Measurements from ENCODE around the gene HS3ST3B1. TPM values are rescaled to one million over a fixed set of nuclear protein-coding genes. Genes with fewer than 3 reads are reported as not detected.

HS3ST3B1 gene
- total RNA-seq (2012; rRNA removed) = 31.4 and 34.9 TPM in 2 replicates

- Histone ChIP-seq H3K36me3 (ENCODE audit: insufficient read depth, low read length) (no peaks in the 10 kb centered on the region), H3K4me2 (ENCODE audit: low read length) (peak within 1 kb of the TSS; percentile 95), H3K4me3 (ENCODE audit: low read length) (peak within 1 kb of the TSS; percentile 88), H3K4me1 (ENCODE audit: control insufficient read depth, insufficient read depth, low read length) (peaks cover 28% of the 10 kb centered on the region), H3K9ac (ENCODE audit: low read depth, low read length) (peak within 1 kb of the TSS; percentile 95), H3K9me3 (replicated peaks; ENCODE audit: low read length) (no peaks in the 10 kb centered on the region), H3K27me3 (ENCODE audit: control insufficient read depth, insufficient read depth, low read length) (no peaks in the 10 kb centered on the region)
Observed at GRCh38 chr17:14300575-14301278, at the start of gene HS3ST3B1. Gene HS3ST3B1 (plus strand): TSS chr17:14301081. CDS start chr17:14301519, 438 bp downstream.

- H3K4me3 ChIP-seq (ENCODE audit: low read length) = no peak overlapping the region
- H3K27me3 ChIP-seq (ENCODE audit: control insufficient read depth, insufficient read depth, low read length) = no peaks in the 10 kb centered on the region
- no peaks in the 10 kb centered on the region for H3K4me1 ChIP-seq (ENCODE audit: control insufficient read depth, insufficient read depth, low read length)
- H3K9me3 ChIP-seq (replicated peaks; ENCODE audit: low read length) = no peaks in the 10 kb centered on the region
- no peaks in the 10 kb centered on the region for H3K36me3 ChIP-seq (ENCODE audit: insufficient read depth, low read length)
- H3K4me2 ChIP-seq (ENCODE audit: low read length) = no peak overlapping the region
- H3K9ac ChIP-seq (ENCODE audit: low read depth, low read length) = no peak overlapping the region
Observed at GRCh38 chr17:14261406-14261805, 39.5 kb upstream of the HS3ST3B1 start.

GRCh38 chr17:14268264-14268663, 32.6 kb upstream of the HS3ST3B1 start:
- H3K4me3 ChIP-seq (ENCODE audit: low read length) = no peak overlapping the region
- no peak overlapping the region for H3K9ac ChIP-seq (ENCODE audit: low read depth, low read length)
- no peaks in the 10 kb centered on the region for H3K4me1 ChIP-seq (ENCODE audit: control insufficient read depth, insufficient read depth, low read length)
- no peaks in the 10 kb centered on the region for H3K36me3 ChIP-seq (ENCODE audit: insufficient read depth, low read length)
- no peak overlapping the region for H3K4me2 ChIP-seq (ENCODE audit: low read length)
- H3K9me3 ChIP-seq (replicated peaks; ENCODE audit: low read length) = no peaks in the 10 kb centered on the region
- H3K27me3 ChIP-seq (ENCODE audit: control insufficient read depth, insufficient read depth, low read length) = no peaks in the 10 kb centered on the region

GRCh38 chr17:14269473-14269872, 31.4 kb upstream of the HS3ST3B1 start:
- H3K4me1 ChIP-seq (ENCODE audit: control insufficient read depth, insufficient read depth, low read length) = no peaks in the 10 kb centered on the region
- no peak overlapping the region for H3K4me3 ChIP-seq (ENCODE audit: low read length)
- no peaks in the 10 kb centered on the region for H3K36me3 ChIP-seq (ENCODE audit: insufficient read depth, low read length)
- H3K9ac ChIP-seq (ENCODE audit: low read depth, low read length) = no peak overlapping the region
- H3K9me3 ChIP-seq (replicated peaks; ENCODE audit: low read length) = no peaks in the 10 kb centered on the region
- H3K4me2 ChIP-seq (ENCODE audit: low read length) = no peak overlapping the region
- H3K27me3 ChIP-seq (ENCODE audit: control insufficient read depth, insufficient read depth, low read length) = no peaks in the 10 kb centered on the region

- no peaks in the 10 kb centered on the region for H3K4me1 ChIP-seq (ENCODE audit: control insufficient read depth, insufficient read depth, low read length)
- no peak overlapping the region for H3K4me2 ChIP-seq (ENCODE audit: low read length)
- H3K4me3 ChIP-seq (ENCODE audit: low read length) = no peak overlapping the region
- H3K36me3 ChIP-seq (ENCODE audit: insufficient read depth, low read length) = no peaks in the 10 kb centered on the region
- H3K9ac ChIP-seq (ENCODE audit: low read depth, low read length) = no peak overlapping the region
- no peaks in the 10 kb centered on the region for H3K27me3 ChIP-seq (ENCODE audit: control insufficient read depth, insufficient read depth, low read length)
- H3K9me3 ChIP-seq (replicated peaks; ENCODE audit: low read length) = no peaks in the 10 kb centered on the region
Observed at GRCh38 chr17:14270508-14270907, 30.4 kb upstream of the HS3ST3B1 start.

GRCh38 chr17:14276535-14277250, 24.2 kb upstream of the HS3ST3B1 start:
- H3K36me3 ChIP-seq (ENCODE audit: insufficient read depth, low read length) = no peaks in the 10 kb centered on the region
- H3K4me1 ChIP-seq (ENCODE audit: control insufficient read depth, insufficient read depth, low read length) = no peaks in the 10 kb centered on the region
- no peaks in the 10 kb centered on the region for H3K27me3 ChIP-seq (ENCODE audit: control insufficient read depth, insufficient read depth, low read length)
- H3K9ac ChIP-seq (ENCODE audit: low read depth, low read length) = no peak overlapping the region
- H3K4me3 ChIP-seq (ENCODE audit: low read length) = no peak overlapping the region
- no peaks in the 10 kb centered on the region for H3K9me3 ChIP-seq (replicated peaks; ENCODE audit: low read length)
- H3K4me2 ChIP-seq (ENCODE audit: low read length) = no peak overlapping the region

GRCh38 chr17:14281530-14281929, 19.4 kb upstream of the HS3ST3B1 start:
- Histone ChIP-seq H3K4me1 (ENCODE audit: control insufficient read depth, insufficient read depth, low read length) (no peaks in the 10 kb centered on the region), H3K27me3 (ENCODE audit: control insufficient read depth, insufficient read depth, low read length) (peaks cover 10% of the 10 kb centered on the region), H3K9me3 (replicated peaks; ENCODE audit: low read length) (no peaks in the 10 kb centered on the region), H3K4me3 (ENCODE audit: low read length) (no peak overlapping the region), H3K36me3 (ENCODE audit: insufficient read depth, low read length) (no peaks in the 10 kb centered on the region), H3K9ac (ENCODE audit: low read depth, low read length) (no peak overlapping the region), H3K4me2 (ENCODE audit: low read length) (no peak overlapping the region)

- H3K4me2 ChIP-seq (ENCODE audit: low read length) = no peak overlapping the region
- H3K36me3 ChIP-seq (ENCODE audit: insufficient read depth, low read length) = no peaks in the 10 kb centered on the region
Observed at GRCh38 chr17:14282726-14283125, 18.2 kb upstream of the HS3ST3B1 start.

GRCh38 chr17:14289162-14289561, 11.7 kb upstream of the HS3ST3B1 start:
- Histone ChIP-seq H3K4me3 (ENCODE audit: low read length) (no peak overlapping the region), H3K36me3 (ENCODE audit: insufficient read depth, low read length) (no peaks in the 10 kb centered on the region), H3K4me2 (ENCODE audit: low read length) (no peak overlapping the region), H3K9me3 (replicated peaks; ENCODE audit: low read length) (no peaks in the 10 kb centered on the region), H3K4me1 (ENCODE audit: control insufficient read depth, insufficient read depth, low read length) (no peaks in the 10 kb centered on the region), H3K9ac (ENCODE audit: low read depth, low read length) (no peak overlapping the region), H3K27me3 (ENCODE audit: control insufficient read depth, insufficient read depth, low read length) (no peaks in the 10 kb centered on the region)

More at GRCh38 chr17:14282726-14283125, 18.2 kb upstream of the HS3ST3B1 start:
- peaks cover 10% of the 10 kb centered on the region for H3K27me3 ChIP-seq (ENCODE audit: control insufficient read depth, insufficient read depth, low read length)
- H3K4me1 ChIP-seq (ENCODE audit: control insufficient read depth, insufficient read depth, low read length) = no peaks in the 10 kb centered on the region
- H3K4me3 ChIP-seq (ENCODE audit: low read length) = no peak overlapping the region
- no peak overlapping the region for H3K9ac ChIP-seq (ENCODE audit: low read depth, low read length)
- no peaks in the 10 kb centered on the region for H3K9me3 ChIP-seq (replicated peaks; ENCODE audit: low read length)

- Histone ChIP-seq H3K4me2 (ENCODE audit: low read length) (no peak overlapping the region), H3K36me3 (ENCODE audit: insufficient read depth, low read length) (no peaks in the 10 kb centered on the region), H3K9ac (ENCODE audit: low read depth, low read length) (no peak overlapping the region), H3K27me3 (ENCODE audit: control insufficient read depth, insufficient read depth, low read length) (no peaks in the 10 kb centered on the region), H3K4me1 (ENCODE audit: control insufficient read depth, insufficient read depth, low read length) (peaks cover 9% of the 10 kb centered on the region), H3K9me3 (replicated peaks; ENCODE audit: low read length) (no peaks in the 10 kb centered on the region), H3K4me3 (ENCODE audit: low read length) (no peak overlapping the region)
Observed at GRCh38 chr17:14294876-14295275, 6.0 kb upstream of the HS3ST3B1 start.

GRCh38 chr17:14295676-14296075, 5.2 kb upstream of the HS3ST3B1 start:
- Histone ChIP-seq H3K4me1 (ENCODE audit: control insufficient read depth, insufficient read depth, low read length) (peaks cover 14% of the 10 kb centered on the region), H3K4me3 (ENCODE audit: low read length) (no peak overlapping the region), H3K9me3 (replicated peaks; ENCODE audit: low read length) (no peaks in the 10 kb centered on the region), H3K4me2 (ENCODE audit: low read length) (no peak overlapping the region), H3K27me3 (ENCODE audit: control insufficient read depth, insufficient read depth, low read length) (no peaks in the 10 kb centered on the region), H3K9ac (ENCODE audit: low read depth, low read length) (no peak overlapping the region), H3K36me3 (ENCODE audit: insufficient read depth, low read length) (no peaks in the 10 kb centered on the region)

All from skeletal muscle satellite cell (primary cell).